A549 (cell line): ENCODE results near the gene UBE2E2. TPM values are rescaled to one million over a fixed set of nuclear protein-coding genes. Genes with fewer than 3 reads are reported as not detected.

ENCODE experiments used
- ATAC-seq, 2 experiments: fragments of 200-7000 bp in 1 of 2; fragments of >200 bp in 1 of 2; cut with Nextera tagmentation in 1 of 2; cut with Tn5 transposase in 1 of 2; 3 replicates each; pipeline versions ENCODE4 v1.8.0 to v1.9.1; 2018 to 2020; ENCODE audit warnings: mild to moderate bottlenecking in 1 of 2, moderate library complexity in 1 of 2
- CTCF ChIA-PET: fragments of 300-600 bp; sonication (Branson Sonifier 250); formaldehyde crosslinking; extraction: SDS; loops from one replicate; lab custom pipeline; 2021; ENCODE audit warnings: antibody characterized with exemption, inconsistent platforms; lab: Yijun Ruan, JAX
- POLR2A ChIA-PET: fragments of 350-600 bp; formaldehyde crosslinking; extraction: SDS; loops from one replicate; lab custom pipeline; 2021; ENCODE audit warnings: antibody characterized with exemption, inconsistent platforms; lab: Yijun Ruan, JAX
- DNase-seq, 2 experiments: peaks; one replicate each; pipeline versions ENCODE4 v3.0.0 to v3.0.0-alpha.2; 2011 to 2016; ENCODE audit warnings: low read depth in 1 of 2, low spot score in 1 of 2
- FAIRE-seq: peaks from 2 replicates; lab custom pipeline; 2011; peaks lifted over from hg19 to GRCh38; lab: Jason Lieb, UNC
- H3K27ac ChIP-seq, 2 experiments: fragments of >200 bp; sonication (Bioruptor Twin); formaldehyde crosslinking; 3 replicates each; pipeline ENCODE4 v1.5.1; 2016 to 2017
- H3K4me1 ChIP-seq: fragments of >200 bp; sonication (Bioruptor Twin); formaldehyde crosslinking; 3 replicates; pipeline ENCODE4 v1.6.1; 2016
- H3K4me2 ChIP-seq: fragments of >200 bp; sonication (Bioruptor Twin); formaldehyde crosslinking; 3 replicates; pipeline ENCODE4 v1.6.1; 2016
- H3K4me3 ChIP-seq: fragments of >200 bp; sonication (Bioruptor Twin); formaldehyde crosslinking; 3 replicates; pipeline ENCODE4 v1.5.1; 2016
- H3K9me3 ChIP-seq: fragments of >200 bp; sonication (Bioruptor Twin); formaldehyde crosslinking; 3 replicates; pipeline ENCODE4 v1.6.1; 2016
- BHLHE40 ChIP-seq: IDR thresholded peaks from 2 replicates; pipeline ENCODE4 v1.6.1; 2012; ENCODE audit warnings: low read depth, low read length, inconsistent platforms
- CBX8 ChIP-seq: fragments of 200-600 bp; sonication (generic); IDR thresholded peaks from 2 replicates; pipeline ENCODE4 v1.6.1; 2016
- EHF ChIP-seq: fragments of 250-450 bp; sonication (Bioruptor Pico); IDR thresholded peaks from 2 replicates; pipeline ENCODE4 v1.5.0; 2020; ENCODE audit warnings: mild to moderate bottlenecking
- EHMT2 ChIP-seq: fragments of 200-600 bp; sonication (generic); IDR thresholded peaks from 2 replicates; pipeline ENCODE4 v1.6.1; 2016; ENCODE audit warnings: antibody characterized with exemption, low read depth, mild to moderate bottlenecking, moderate library complexity
- ESRRA ChIP-seq: fragments of 150-350 bp; IDR thresholded peaks from 2 replicates; pipeline ENCODE4 v1.6.1; 2014; ENCODE audit warnings: mild to moderate bottlenecking, low read length, borderline replicate concordance
- FOSL2 ChIP-seq, 2 experiments: fragments of 450-650 bp in 1 of 2; fragments of >200 bp in 1 of 2; sonication (Bioruptor Twin) in 1 of 2; formaldehyde crosslinking; IDR thresholded peaks; 2 replicates each; pipeline versions ENCODE4 v1.5.0 to v1.6.1; 2016 to 2020; ENCODE audit warnings: mild to moderate bottlenecking in 1 of 2, moderate library complexity in 1 of 2
- FOXS1 ChIP-seq: fragments of 250-450 bp; sonication (Bioruptor Pico); IDR thresholded peaks from 2 replicates; pipeline ENCODE4 v1.5.0; 2020; ENCODE audit warnings: mild to moderate bottlenecking, moderate library complexity
- GATA3 ChIP-seq: IDR thresholded peaks from 2 replicates; pipeline ENCODE4 v1.6.1; 2012; ENCODE audit warnings: borderline replicate concordance
- HDAC2 ChIP-seq: fragments of 200-600 bp; sonication (generic); IDR thresholded peaks from 2 replicates; pipeline ENCODE4 v1.6.1; 2016
- HEYL ChIP-seq: fragments of 250-450 bp; sonication (Bioruptor Pico); IDR thresholded peaks from 2 replicates; pipeline ENCODE4 v1.8.0; 2021; ENCODE audit warnings: mild to moderate bottlenecking, moderate library complexity
- JUN ChIP-seq, 2 experiments: fragments of >200 bp; sonication (Bioruptor Twin); formaldehyde crosslinking; IDR thresholded peaks; 2 replicates in 1 of 2; 3 replicates in 1 of 2; pipeline ENCODE4 v1.6.1; 2016 to 2017
- KDM5A ChIP-seq: fragments of 200-600 bp; sonication (generic); IDR thresholded peaks from 2 replicates; pipeline ENCODE4 v1.6.1; 2016; ENCODE audit warnings: antibody characterized with exemption, mild to moderate bottlenecking
- MAFK ChIP-seq: fragments of 450-650 bp; IDR thresholded peaks from 2 replicates; pipeline ENCODE4 v1.6.1; 2014; ENCODE audit not compliant: partially characterized antibody
- MAZ ChIP-seq: fragments of 150-350 bp; IDR thresholded peaks from 2 replicates; pipeline ENCODE4 v1.6.1; 2014; ENCODE audit warnings: antibody characterized with exemption, low read depth, low read length, borderline replicate concordance
- NPAS2 ChIP-seq: fragments of 250-450 bp; sonication (Bioruptor Pico); IDR thresholded peaks from 2 replicates; pipeline ENCODE4 v1.8.0; 2022; ENCODE audit warnings: mild to moderate bottlenecking, moderate library complexity, borderline replicate concordance
- NR3C1 ChIP-seq: fragments of >200 bp; sonication (Bioruptor Twin); formaldehyde crosslinking; IDR thresholded peaks from 3 replicates; pipeline ENCODE4 v1.6.1; 2017
- POLR2A ChIP-seq: IDR thresholded peaks from 2 replicates; pipeline ENCODE4 v1.6.1; 2012; ENCODE audit warnings: mild to moderate bottlenecking, low read length
- RAD21 ChIP-seq, 2 experiments: fragments of >200 bp in 1 of 2; sonication (Bioruptor Twin) in 1 of 2; formaldehyde crosslinking in 1 of 2; IDR thresholded peaks in 1 of 2; conservative IDR thresholded peaks in 1 of 2; 2 replicates in 1 of 2; 3 replicates in 1 of 2; pipeline ENCODE4 v1.6.1; 2012 to 2018; ENCODE audit warnings: inconsistent platforms in 1 of 2
- RARB ChIP-seq: fragments of 250-450 bp; sonication (Bioruptor Pico); IDR thresholded peaks from 2 replicates; pipeline ENCODE4 v1.8.0; 2021; ENCODE audit warnings: mild to moderate bottlenecking, moderate library complexity
- SMC3 ChIP-seq: fragments of >200 bp; sonication (Bioruptor Twin); formaldehyde crosslinking; IDR thresholded peaks from 3 replicates; pipeline ENCODE4 v1.6.1; 2018; ENCODE audit warnings: inconsistent platforms
- SREBF2 ChIP-seq: fragments of 450-650 bp; IDR thresholded peaks from 2 replicates; pipeline ENCODE4 v1.6.1; 2014; ENCODE audit warnings: mild to moderate bottlenecking, moderate library complexity
- ZC3H11A ChIP-seq: fragments of 450-650 bp; IDR thresholded peaks from 2 replicates; pipeline ENCODE4 v1.6.1; 2014; ENCODE audit warnings: antibody characterized with exemption, mild to moderate bottlenecking
- ZFP36 ChIP-seq: fragments of 450-650 bp; IDR thresholded peaks from 2 replicates; pipeline ENCODE4 v1.6.1; 2014; ENCODE audit warnings: borderline replicate concordance; ENCODE audit not compliant: partially characterized antibody
- ZNF302 ChIP-seq: fragments of 250-450 bp; sonication (Bioruptor Pico); IDR thresholded peaks from 2 replicates; pipeline ENCODE4 v1.9.0; 2021; ENCODE audit warnings: inconsistent platforms, mild to moderate bottlenecking, moderate library complexity
- WGBS: methylation state at CpG from one replicate; pipeline ENCODE4 v1.1.6; 2017; ENCODE audit errors: missing lambda C conversion rate; 5-methylcytosine and 5-hydroxymethylcytosine counted together
- polyA plus RNA-seq, 4 experiments: library from polyadenylated mRNA; depleted of rRNA in 3 of 4; stranded (reverse); fragments of >200 nt; fragmentation: RNase III in 1 of 4; extraction: RNeasy Plus Mini Kit Qiagen cat#74134 plus additional on column Dnase treatment in 1 of 4; gene quantifications; 2 replicates in 3 of 4; 3 replicates in 1 of 4; pipeline ENCODE4 v1.2.3, GENCODE V29; 2011 to 2017
- TF ChIP-seq, protein P1 (sequence below): IDR thresholded peaks from 2 replicates; pipeline ENCODE4 v1.6.1; 2012
- TF ChIP-seq, protein P2 (sequence below): IDR thresholded peaks from 2 replicates; pipeline ENCODE4 v1.6.1; 2012; ENCODE audit warnings: low read depth, borderline replicate concordance
- TF ChIP-seq, protein P3 (sequence below): IDR thresholded peaks from 2 replicates; pipeline ENCODE4 v1.6.1; 2012
- TF ChIP-seq, protein P4 (sequence below): fragments of 250-450 bp; sonication (Bioruptor Pico); IDR thresholded peaks from 2 replicates; pipeline ENCODE4 v1.5.0; 2020; ENCODE audit warnings: low read depth, mild to moderate bottlenecking, moderate library complexity

UBE2E2 gene
- polyA plus RNA-seq, 2 of the 4 experiments (the other 2 are of a cell fraction): 28.3 to 56.1 TPM

DNA sequence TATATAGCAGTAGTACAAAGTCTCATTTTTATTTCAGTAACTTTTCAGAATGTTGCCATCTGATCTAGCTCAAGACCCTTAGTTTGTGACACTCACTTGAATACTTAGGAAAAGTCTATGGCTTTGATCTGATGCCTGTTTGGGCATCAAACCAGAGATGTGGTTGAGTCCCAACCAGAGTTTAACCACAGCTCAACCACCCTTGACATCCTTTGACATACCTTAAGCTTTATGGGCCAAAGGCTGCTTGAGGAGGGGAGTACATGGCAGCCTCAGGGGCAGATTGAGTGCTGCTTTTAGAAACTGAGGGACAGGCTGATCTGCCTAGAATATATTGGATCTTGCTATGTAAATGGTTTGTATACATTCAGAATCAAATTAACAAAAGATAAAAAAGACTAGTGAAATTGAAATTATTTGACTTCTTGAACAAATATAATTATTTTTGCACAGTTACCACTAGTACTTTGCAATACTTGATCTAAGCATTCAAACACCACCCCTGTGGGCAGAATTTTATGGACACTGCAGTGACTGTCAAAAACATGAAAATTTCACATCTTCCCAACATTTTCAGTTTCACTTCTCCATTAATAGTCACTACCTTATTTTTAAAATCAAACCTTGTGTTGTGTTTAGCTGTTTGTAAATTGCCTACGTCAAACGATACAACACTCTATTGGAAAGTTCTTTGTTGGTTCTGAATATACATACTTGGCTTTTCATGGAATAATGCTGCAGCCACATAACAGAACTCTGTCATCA is 199.8 kb downstream of the UBE2E2 start:
- Histone ChIP-seq H3K9me3 (no peaks in the 10 kb centered on the region), H3K27ac (no peak overlapping the region), H3K4me3 (no peak overlapping the region)
- ATAC-seq (no peak), FAIRE-seq (no peak)
- CTCF ChIA-PET: no interaction called here
- TF ChIP-seq, protein P1, sequence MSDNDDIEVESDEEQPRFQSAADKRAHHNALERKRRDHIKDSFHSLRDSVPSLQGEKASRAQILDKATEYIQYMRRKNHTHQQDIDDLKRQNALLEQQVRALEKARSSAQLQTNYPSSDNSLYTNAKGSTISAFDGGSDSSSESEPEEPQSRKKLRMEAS: no peak
- TF ChIP-seq EHMT2 (no peak), NPAS2 (CRISPR knock-in tag) (no peak), SREBF2 (no peak), RAD21 (conservative IDR thresholded peaks at IDR 0.05 in 1 of 2, IDR thresholded peaks at IDR 0.05 in 1 of 2) (no peak), JUN (IDR thresholded peaks at IDR 0.05) (no peak), ESRRA (no peak)
- TF ChIP-seq, all 56 proteins: peak for 0
- POLR2A ChIA-PET: no interaction called here
- 91% methylated on average over 2 of the region's 2 CpGs for WGBS
- H3K4me2 ChIP-seq: no peak overlapping the region
- DNase-seq: no peak
- H3K4me1 ChIP-seq: peaks cover 20% of the 10 kb centered on the region

DNA sequence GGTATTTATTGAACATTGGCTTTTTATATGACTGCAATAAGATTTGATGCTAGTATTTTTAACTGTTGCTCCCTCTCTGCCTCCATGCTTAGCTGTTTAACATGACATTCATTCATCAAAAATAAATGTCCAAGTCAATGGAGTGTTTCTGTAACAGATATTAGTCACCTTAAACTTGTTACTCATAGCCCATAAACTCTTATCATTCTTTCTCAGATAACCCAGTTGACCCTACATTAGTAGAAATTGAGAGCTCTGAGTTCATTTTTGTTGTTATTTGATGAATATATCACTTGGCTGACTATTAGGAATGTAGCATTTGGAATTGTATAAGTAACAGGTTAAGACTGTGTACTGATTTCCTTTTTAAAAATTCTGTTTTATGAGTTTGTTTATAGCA is 201.1 kb downstream of the UBE2E2 start:
- Histone ChIP-seq H3K4me3 (no peak overlapping the region), H3K4me2 (peak overlapping the region; percentile 13; the same call in 1 of the 3 replicates), H3K27ac (no peak overlapping the region), H3K9me3 (no peaks in the 10 kb centered on the region), H3K4me1 (peaks cover 20% of the 10 kb centered on the region)
- TF ChIP-seq SMC3: no peak
- no peak for TF ChIP-seq FOSL2 (IDR thresholded peaks at IDR 0.05)
- TF ChIP-seq FOSL2 (CRISPR knock-in tag; IDR thresholded peaks at IDR 0.05): peak; percentile 46; the same call in 1 of the 2 replicates
- no peak for TF ChIP-seq EHF (CRISPR knock-in tag)
- TF ChIP-seq MAZ: no peak
- TF ChIP-seq NR3C1: no peak
- TF ChIP-seq, protein P2, sequence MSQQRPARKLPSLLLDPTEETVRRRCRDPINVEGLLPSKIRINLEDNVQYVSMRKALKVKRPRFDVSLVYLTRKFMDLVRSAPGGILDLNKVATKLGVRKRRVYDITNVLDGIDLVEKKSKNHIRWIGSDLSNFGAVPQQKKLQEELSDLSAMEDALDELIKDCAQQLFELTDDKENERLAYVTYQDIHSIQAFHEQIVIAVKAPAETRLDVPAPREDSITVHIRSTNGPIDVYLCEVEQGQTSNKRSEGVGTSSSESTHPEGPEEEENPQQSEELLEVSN: no peak
- no peak for TF ChIP-seq KDM5A
- no peak for TF ChIP-seq POLR2A
- POLR2A ChIA-PET: no interaction called here
- peak; percentile 23 for FAIRE-seq
- no peak for DNase-seq
- CTCF ChIA-PET: no interaction called here
- peak; percentile 30 to 65; a peak in 2 of 6 replicates for ATAC-seq

DNA sequence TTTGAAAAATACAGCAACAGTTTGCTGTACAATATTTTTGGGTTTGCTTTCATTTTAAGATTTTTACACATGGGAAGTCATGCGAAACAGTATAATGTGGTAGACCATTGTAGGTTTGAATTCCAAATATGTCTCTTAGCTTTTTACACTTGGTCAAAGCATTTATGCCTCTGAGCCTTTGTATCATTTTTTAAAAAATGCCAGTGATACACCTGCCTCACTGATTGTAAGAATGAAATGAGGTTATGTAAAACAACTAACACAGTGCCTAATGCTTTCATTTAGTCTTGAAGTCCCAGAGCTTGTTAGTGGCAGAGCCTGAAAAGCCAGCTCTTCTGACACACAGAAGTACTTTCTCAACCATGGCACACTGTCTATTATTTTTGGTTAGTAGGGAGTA is 202.0 kb downstream of the UBE2E2 start:
- WGBS: 89% methylated on average over 1 of the region's 1 CpG
- POLR2A ChIA-PET: no interaction called here
- DNase-seq (no peak), ATAC-seq (no peak), FAIRE-seq (no peak)
- TF ChIP-seq, protein P2: no peak
- TF ChIP-seq HEYL (CRISPR knock-in tag) (no peak), CBX8 (no peak), ZC3H11A (no peak), ZFP36 (no peak), EHF (CRISPR knock-in tag) (no peak), BHLHE40 (no peak), GATA3 (no peak), RARB (no peak), RAD21 (conservative IDR thresholded peaks at IDR 0.05 in 1 of 2, IDR thresholded peaks at IDR 0.05 in 1 of 2) (no peak), ZNF302 (CRISPR knock-in tag) (no peak), FOXS1 (CRISPR knock-in tag) (no peak), MAZ (no peak), HDAC2 (no peak), KDM5A (no peak), MAFK (no peak)
- TF ChIP-seq, protein P3, sequence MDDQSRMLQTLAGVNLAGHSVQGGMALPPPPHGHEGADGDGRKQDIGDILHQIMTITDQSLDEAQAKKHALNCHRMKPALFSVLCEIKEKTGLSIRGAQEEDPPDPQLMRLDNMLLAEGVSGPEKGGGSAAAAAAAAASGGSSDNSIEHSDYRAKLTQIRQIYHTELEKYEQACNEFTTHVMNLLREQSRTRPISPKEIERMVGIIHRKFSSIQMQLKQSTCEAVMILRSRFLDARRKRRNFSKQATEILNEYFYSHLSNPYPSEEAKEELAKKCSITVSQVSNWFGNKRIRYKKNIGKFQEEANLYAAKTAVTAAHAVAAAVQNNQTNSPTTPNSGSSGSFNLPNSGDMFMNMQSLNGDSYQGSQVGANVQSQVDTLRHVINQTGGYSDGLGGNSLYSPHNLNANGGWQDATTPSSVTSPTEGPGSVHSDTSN: no peak
- TF ChIP-seq, protein P4, sequence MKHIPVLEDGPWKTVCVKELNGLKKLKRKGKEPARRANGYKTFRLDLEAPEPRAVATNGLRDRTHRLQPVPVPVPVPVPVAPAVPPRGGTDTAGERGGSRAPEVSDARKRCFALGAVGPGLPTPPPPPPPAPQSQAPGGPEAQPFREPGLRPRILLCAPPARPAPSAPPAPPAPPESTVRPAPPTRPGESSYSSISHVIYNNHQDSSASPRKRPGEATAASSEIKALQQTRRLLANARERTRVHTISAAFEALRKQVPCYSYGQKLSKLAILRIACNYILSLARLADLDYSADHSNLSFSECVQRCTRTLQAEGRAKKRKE (CRISPR knock-in tag): no peak
- H3K9me3 ChIP-seq: no peaks in the 10 kb centered on the region
- peaks cover 20% of the 10 kb centered on the region for H3K4me1 ChIP-seq
- no peak overlapping the region for H3K4me3 ChIP-seq
- H3K4me2 ChIP-seq: no peak overlapping the region
- CTCF ChIA-PET: no interaction called here
- H3K27ac ChIP-seq: no peak overlapping the region
